Suprapubic skin (tissue), 4 donors: ENCODE measurements around the gene PARL. TPM values are rescaled to one million over a fixed set of nuclear protein-coding genes. Genes with fewer than 3 reads are reported as not detected.

Experiments used
- DNase-seq, 2 donors: peaks; one replicate each; pipeline ENCODE4 v3.0.0-alpha.2; 2019; ENCODE audit warnings: low spot score in 2 of 2
- H3K27ac ChIP-seq: fragments of 200-600 bp; sonication (generic); one replicate; pipeline ENCODE4 v1.5.1; 2019
- H3K27me3 ChIP-seq: fragments of 200-600 bp; sonication (generic); one replicate; pipeline ENCODE4 v1.5.1; 2019
- H3K36me3 ChIP-seq: fragments of 200-600 bp; sonication (generic); one replicate; pipeline ENCODE4 v1.5.1; 2019
- H3K4me1 ChIP-seq: fragments of 200-600 bp; sonication (generic); one replicate; pipeline ENCODE4 v1.5.1; 2019
- H3K4me3 ChIP-seq: fragments of 200-600 bp; sonication (generic); one replicate; pipeline ENCODE4 v1.5.1; 2019; ENCODE audit warnings: mild to moderate bottlenecking
- H3K9me3 ChIP-seq: fragments of 200-600 bp; sonication (generic); one replicate; pipeline ENCODE4 v1.5.1; 2019
- CTCF ChIP-seq, 2 donors: fragments of 200-600 bp in 1 of 2; fragments of 450-650 bp in 1 of 2; sonication (generic) in 1 of 2; IDR thresholded peaks; one replicate each; pipeline ENCODE4 v1.5.1; 2016 to 2019; ENCODE audit warnings: antibody characterized with exemption in 2 of 2, mild to moderate bottlenecking in 1 of 2, moderate library complexity in 1 of 2
- EP300 ChIP-seq: sonication (generic); formaldehyde crosslinking; IDR thresholded peaks from one replicate; pipeline ENCODE4 v1.6.1; 2017; ENCODE audit warnings: antibody characterized with exemption
- POLR2A ChIP-seq, 2 donors: fragments of 450-650 bp; IDR thresholded peaks; one replicate each; pipeline ENCODE4 v1.6.1; 2017; ENCODE audit warnings: antibody characterized with exemption in 2 of 2, mild to moderate bottlenecking in 2 of 2, moderate library complexity in 2 of 2
- POLR2AphosphoS5 ChIP-seq, 3 donors: sonication (generic); formaldehyde crosslinking; IDR thresholded peaks; one replicate each; pipeline ENCODE4 v1.6.1; 2017; ENCODE audit warnings: antibody characterized with exemption in 3 of 3
- WGBS: methylation state at CpG from one replicate; pipeline ENCODE4 v1.1.5; 2018; 5-methylcytosine and 5-hydroxymethylcytosine counted together
- total RNA-seq, 4 donors: library from RNA; depleted of rRNA; stranded (reverse); fragments of >200 nt; gene quantifications; one replicate each; pipeline ENCODE4 v1.1.0, GENCODE V29; 2016

PARL gene
- total RNA-seq, 4 donors from 2014 or later, result 26.5 to 41.3 (median 32.9) TPM

DNA sequence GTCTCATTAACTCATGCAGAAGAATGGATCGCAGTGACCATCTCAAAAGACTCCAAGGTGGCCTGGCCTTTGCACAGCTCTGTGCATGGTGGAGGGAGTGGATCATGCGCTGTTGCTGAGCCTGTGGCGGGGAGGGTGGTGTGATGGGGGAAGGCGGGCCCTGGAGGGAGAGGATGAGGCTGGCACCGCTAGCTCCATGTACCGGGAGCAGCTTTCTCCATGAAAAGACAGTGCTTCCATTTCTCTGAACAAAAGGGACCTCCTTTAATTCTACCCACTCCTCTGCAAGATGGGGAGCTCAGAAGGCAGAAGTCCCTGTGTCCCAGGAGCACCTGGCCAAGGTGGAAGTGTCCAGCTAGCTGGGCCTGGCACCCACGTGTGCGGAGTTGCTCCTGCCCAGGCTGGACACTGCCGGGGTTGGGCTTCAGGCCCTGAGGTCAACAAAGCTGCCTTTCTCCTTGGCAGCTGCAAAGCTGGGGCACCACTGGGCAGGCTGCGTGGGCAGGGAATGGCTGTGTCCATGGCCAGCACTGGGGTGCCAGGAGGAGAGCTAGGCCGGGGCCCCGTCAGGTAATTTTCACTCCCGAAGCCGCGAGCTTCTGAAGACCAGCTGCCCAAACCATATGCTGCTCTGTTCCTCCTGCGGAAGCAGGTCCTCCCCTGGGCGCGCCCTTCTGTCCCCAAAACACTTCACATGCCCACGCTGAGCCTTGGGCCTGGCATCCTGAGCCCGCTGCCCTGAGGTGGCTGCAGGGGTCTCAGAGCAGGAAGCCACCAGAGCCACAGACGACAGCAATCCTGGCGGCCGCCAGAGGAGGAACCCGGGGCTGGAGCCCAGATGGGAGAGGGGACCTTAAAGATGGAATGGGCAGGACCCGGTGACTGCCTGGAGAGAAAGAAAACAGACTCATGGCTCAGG is 65.7 kb downstream of the PARL start:
- H3K27me3 ChIP-seq, result no peaks in the 10 kb centered on the region
- no peaks in the 10 kb centered on the region for H3K9me3 ChIP-seq
- DNase-seq, result no peak
- TF ChIP-seq POLR2A (IDR thresholded peaks at IDR 0.05) (no peak), CTCF (IDR thresholded peaks at IDR 0.05) (no peak), EP300 (no peak), POLR2AphosphoS5 (IDR thresholded peaks at IDR 0.05) (no peak)
- no peak overlapping the region for H3K27ac ChIP-seq
- H3K36me3 ChIP-seq, result peaks cover 16% of the 10 kb centered on the region
- no peaks in the 10 kb centered on the region for H3K4me1 ChIP-seq
- H3K4me3 ChIP-seq, result no peak overlapping the region
- 92% methylated on average over 15 of the region's 25 CpGs for WGBS

GRCh38 chr3:183818041-183818620 is 66.5 kb downstream of the PARL start:
- Histone ChIP-seq H3K27me3 (no peaks in the 10 kb centered on the region), H3K9me3 (no peaks in the 10 kb centered on the region), H3K4me3 (no peak overlapping the region), H3K27ac (no peak overlapping the region), H3K36me3 (peaks cover 16% of the 10 kb centered on the region), H3K4me1 (peaks cover 3% of the 10 kb centered on the region)
- TF ChIP-seq POLR2AphosphoS5 (IDR thresholded peaks at IDR 0.05) (no peak), POLR2A (IDR thresholded peaks at IDR 0.05) (no peak), EP300 (no peak), CTCF (IDR thresholded peaks at IDR 0.05) (no peak)
- 61% methylated on average over 8 of the region's 14 CpGs for WGBS
- DNase-seq, result no peak

DNA sequence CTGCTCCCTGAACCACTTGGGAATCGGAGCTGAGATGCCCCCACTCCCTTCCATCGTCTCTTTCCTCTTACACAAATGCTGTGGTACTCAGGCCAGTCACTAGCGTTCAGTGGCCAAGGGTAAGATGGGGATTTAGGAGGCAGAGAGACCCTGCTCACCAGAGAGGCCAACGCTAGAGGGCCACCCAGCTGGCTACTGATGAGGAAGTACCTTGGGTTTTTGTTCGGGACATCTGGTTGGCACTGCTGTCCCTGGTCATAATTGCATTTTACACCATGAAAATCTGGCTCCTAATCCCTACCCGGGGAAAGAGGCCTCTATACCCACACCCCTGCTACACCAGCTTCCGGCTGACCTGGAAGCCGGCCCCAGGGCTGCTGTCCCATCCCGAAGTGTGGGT is 67.0 kb downstream of the PARL start:
- DNase-seq, result no peak
- H3K27ac ChIP-seq, result no peak overlapping the region
- H3K27me3 ChIP-seq, result no peaks in the 10 kb centered on the region
- H3K4me3 ChIP-seq, result no peak overlapping the region
- H3K36me3 ChIP-seq, result peaks cover 16% of the 10 kb centered on the region
- TF ChIP-seq POLR2AphosphoS5 (IDR thresholded peaks at IDR 0.05), result no peak
- no peak for TF ChIP-seq EP300
- TF ChIP-seq CTCF (IDR thresholded peaks at IDR 0.05), result no peak
- no peak for TF ChIP-seq POLR2A (IDR thresholded peaks at IDR 0.05)
- H3K4me1 ChIP-seq, result peaks cover 8% of the 10 kb centered on the region
- 90% methylated on average over 9 of the region's 9 CpGs for WGBS
- no peaks in the 10 kb centered on the region for H3K9me3 ChIP-seq

- H3K4me1 ChIP-seq, result peaks cover 11% of the 10 kb centered on the region
- TF ChIP-seq EP300, result no peak
- no peak for TF ChIP-seq POLR2AphosphoS5 (IDR thresholded peaks at IDR 0.05)
- no peak for TF ChIP-seq CTCF (IDR thresholded peaks at IDR 0.05)
- TF ChIP-seq POLR2A (IDR thresholded peaks at IDR 0.05), result no peak
- no peaks in the 10 kb centered on the region for H3K9me3 ChIP-seq
- peaks cover 16% of the 10 kb centered on the region for H3K36me3 ChIP-seq
- H3K27me3 ChIP-seq, result no peaks in the 10 kb centered on the region
- DNase-seq, result no peak
- H3K27ac ChIP-seq, result no peak overlapping the region
- H3K4me3 ChIP-seq, result no peak overlapping the region
- WGBS, result 90% methylated on average over 4 of the region's 20 CpGs
These were observed 67.8 kb downstream of the PARL start for GRCh38 chr3:183816681-183817510.
